Thyroid gland (tissue), 4 donors: ENCODE measurements around the gene RNF144A.

Source experiments
- POLR2A ChIP-seq, 2 donors: fragments of 450-650 bp; IDR thresholded peaks; one replicate each; pipeline ENCODE4 v1.6.1; 2017; ENCODE audit warnings: antibody characterized with exemption in 2 of 2, mild to moderate bottlenecking in 2 of 2, moderate library complexity in 1 of 2
- TF ChIP-seq, protein P1 (sequence below), 6 experiments: fragments of 200-600 bp in 3 of 6; fragments of 450-650 bp in 3 of 6; sonication (generic) in 3 of 6; IDR thresholded peaks; one replicate each; pipeline ENCODE4 v1.5.1; 2016 to 2019; ENCODE audit warnings: antibody characterized with exemption in 6 of 6, mild to moderate bottlenecking in 2 of 6, inconsistent platforms in 1 of 6, moderate library complexity in 1 of 6

DNA sequence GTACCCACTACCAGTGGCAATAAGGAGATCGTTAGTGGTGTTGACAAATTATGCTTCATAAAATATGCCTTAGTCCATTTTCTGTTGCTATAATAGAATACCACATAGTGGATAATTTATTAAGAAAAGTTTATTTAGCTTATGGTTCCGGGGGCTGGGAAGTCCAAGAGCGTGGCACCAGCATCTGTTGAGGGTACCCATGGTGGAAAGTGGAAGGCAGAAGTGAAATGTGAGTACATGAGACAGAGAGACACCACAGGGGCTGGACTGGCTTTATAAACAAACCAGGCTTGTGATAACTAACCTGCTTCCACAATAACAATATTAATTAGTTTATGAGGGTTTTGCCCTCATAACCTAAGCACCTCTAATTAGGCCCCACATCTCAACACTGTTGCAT lies 146.6 kb downstream of the RNF144A start:
- TF ChIP-seq, protein P1, sequence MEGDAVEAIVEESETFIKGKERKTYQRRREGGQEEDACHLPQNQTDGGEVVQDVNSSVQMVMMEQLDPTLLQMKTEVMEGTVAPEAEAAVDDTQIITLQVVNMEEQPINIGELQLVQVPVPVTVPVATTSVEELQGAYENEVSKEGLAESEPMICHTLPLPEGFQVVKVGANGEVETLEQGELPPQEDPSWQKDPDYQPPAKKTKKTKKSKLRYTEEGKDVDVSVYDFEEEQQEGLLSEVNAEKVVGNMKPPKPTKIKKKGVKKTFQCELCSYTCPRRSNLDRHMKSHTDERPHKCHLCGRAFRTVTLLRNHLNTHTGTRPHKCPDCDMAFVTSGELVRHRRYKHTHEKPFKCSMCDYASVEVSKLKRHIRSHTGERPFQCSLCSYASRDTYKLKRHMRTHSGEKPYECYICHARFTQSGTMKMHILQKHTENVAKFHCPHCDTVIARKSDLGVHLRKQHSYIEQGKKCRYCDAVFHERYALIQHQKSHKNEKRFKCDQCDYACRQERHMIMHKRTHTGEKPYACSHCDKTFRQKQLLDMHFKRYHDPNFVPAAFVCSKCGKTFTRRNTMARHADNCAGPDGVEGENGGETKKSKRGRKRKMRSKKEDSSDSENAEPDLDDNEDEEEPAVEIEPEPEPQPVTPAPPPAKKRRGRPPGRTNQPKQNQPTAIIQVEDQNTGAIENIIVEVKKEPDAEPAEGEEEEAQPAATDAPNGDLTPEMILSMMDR (IDR thresholded peaks at IDR 0.05), result no peak
- no peak for TF ChIP-seq POLR2A (IDR thresholded peaks at IDR 0.05)
